ENCODE data around the gene ABHD12. TPM values are rescaled to one million over a fixed set of nuclear protein-coding genes. Genes with fewer than 3 reads are reported as not detected.

The ABHD12 gene
- 27.5 and 34.0 TPM in 2 replicates for total RNA-seq (ENCODE audit: low replicate concordance)

GRCh38 chr20:25390538-25391528 is at the start of gene ABHD12:
Gene ABHD12, minus strand, starts transcription at chr20:25390835. Its CDS starts 132 bp downstream, at chr20:25390703.

GRCh38 chr20:25407311-25408169 is 16.9 kb upstream of the ABHD12 start, which contains the start of gene GINS1:
Gene GINS1, plus strand, starts transcription at chr20:25407673. Its CDS starts 148 bp downstream, at chr20:25407821.

Other genes starting within 250 kb of the ABHD12 start
- 28.3 and 44.9 TPM in 2 replicates for gene ENTPD6, start 195.1 kb downstream of the ABHD12 start, total RNA-seq (ENCODE audit: low replicate concordance)
- gene PYGB, start 142.8 kb downstream of the ABHD12 start, total RNA-seq (ENCODE audit: low replicate concordance), result 94.5 and 100 TPM in 2 replicates
- gene GINS1, start 16.8 kb upstream of the ABHD12 start, total RNA-seq (ENCODE audit: low replicate concordance), result 1.3 and 3.2 TPM in 2 replicates
- 6.0 and 6.7 TPM in 2 replicates for gene NINL, start 194.7 kb upstream of the ABHD12 start, total RNA-seq (ENCODE audit: low replicate concordance)
- 2.9 and 6.3 TPM in 2 replicates for gene NANP, start 233.2 kb upstream of the ABHD12 start, total RNA-seq (ENCODE audit: low replicate concordance)

All from smooth muscle cell of the coronary artery (primary cell).